H54 (cell line): ENCODE results near the gene LZTR1.

Experiments used
- DNase-seq: peaks from one replicate; pipeline ENCODE4 v3.0.0; 2011; ENCODE audit warnings: low spot score, mixed read lengths; ENCODE audit not compliant: insufficient read length
- FAIRE-seq: peaks from 3 replicates; lab custom pipeline; 2011; peaks lifted over from hg19 to GRCh38; lab: Jason Lieb, UNC
- POLR2A ChIP-seq: IDR thresholded peaks from 2 replicates; pipeline ENCODE4 v1.6.1; 2011; ENCODE audit warnings: low read depth, mild to moderate bottlenecking, low read length

LZTR1 gene

GRCh38 chr22:20977516-20978170, 4.5 kb upstream of the LZTR1 start:
- TF ChIP-seq POLR2A = no peak
- FAIRE-seq = no peak
- no peak for DNase-seq

GRCh38 chr22:20978419-20978818, 3.7 kb upstream of the LZTR1 start:
- FAIRE-seq (no peak), DNase-seq (no peak)
- no peak for TF ChIP-seq POLR2A

- DNase-seq (no peak), FAIRE-seq (no peak)
- TF ChIP-seq POLR2A = no peak
Observed at GRCh38 chr22:20979243-20979809, 2.8 kb upstream of the LZTR1 start.

GRCh38 chr22:20979940-20980453, 2.1 kb upstream of the LZTR1 start:
- DNase-seq (no peak), FAIRE-seq (no peak)
- no peak for TF ChIP-seq POLR2A

- TF ChIP-seq POLR2A = no peak
- FAIRE-seq = no peak
- no peak for DNase-seq
Observed at GRCh38 chr22:20980523-20980922, 1.6 kb upstream of the LZTR1 start.

- no peak for DNase-seq
- TF ChIP-seq POLR2A = no peak
- no peak for FAIRE-seq
Observed at GRCh38 chr22:20980938-20981722, 967 bp upstream of the LZTR1 start.

GRCh38 chr22:20982563-20982882, 426 bp downstream of the LZTR1 start:
- FAIRE-seq (no peak), DNase-seq (no peak)
- TF ChIP-seq POLR2A = no peak

- TF ChIP-seq POLR2A = no peak
- FAIRE-seq = no peak
- DNase-seq = no peak
Observed at GRCh38 chr22:20983081-20983771, 1.1 kb downstream of the LZTR1 start.

- no peak for TF ChIP-seq POLR2A
- no peak for FAIRE-seq
Observed at GRCh38 chr22:20985720-20986119, 3.6 kb downstream of the LZTR1 start.

GRCh38 chr22:20986365-20986764, 4.3 kb downstream of the LZTR1 start:
- TF ChIP-seq POLR2A = no peak
- DNase-seq = no peak
- FAIRE-seq = no peak

More at GRCh38 chr22:20985720-20986119, 3.6 kb downstream of the LZTR1 start:
- no peak for DNase-seq

GRCh38 chr22:20987375-20987774, 5.3 kb downstream of the LZTR1 start:
- no peak for FAIRE-seq
- DNase-seq = no peak
- TF ChIP-seq POLR2A = no peak

- DNase-seq = no peak
- TF ChIP-seq POLR2A = no peak
- no peak for FAIRE-seq
Observed at GRCh38 chr22:20988573-20989322, 6.7 kb downstream of the LZTR1 start.
